ENCODE measurements around the gene VSIG2. TPM values are rescaled to one million over a fixed set of nuclear protein-coding genes. Genes with fewer than 3 reads are reported as not detected.
"Not testable (repeated sequence)": the region's sequence is repeated elsewhere in the genome, so short reads cannot be mapped to it uniquely, and the experiment has no call there.

The VSIG2 gene
- polyA plus RNA-seq (2013, experiment 1 of 2; ENCODE audit: insufficient read length) = 0.10 TPM
- polyA plus RNA-seq (2013, experiment 2 of 2; ENCODE audit: insufficient read length) = 0.11 TPM

GRCh38 chr11:124751741-124752470, at the start of gene VSIG2:
TSS of gene VSIG2 (minus strand) at chr11:124752255. CDS start at chr11:124752137, 118 bp downstream.
- no peak for DNase-seq

GRCh38 chr11:124801014-124801413, 49.0 kb upstream of the VSIG2 start:
- DNase-seq = peak; percentile 59

GRCh38 chr11:124800226-124800929, 48.3 kb upstream of the VSIG2 start, which contains the start of gene MSANTD2:
TSS of gene MSANTD2 (minus strand) at chr11:124800406. CDS start at chr11:124800380, 26 bp downstream.
- peak; percentile 84 for DNase-seq

- DNase-seq = peak; percentile 26
Observed at GRCh38 chr11:124799348-124800225, 47.5 kb upstream of the VSIG2 start.

- DNase-seq = peak; percentile 69
Observed at GRCh38 chr11:124798991-124799347, 46.9 kb upstream of the VSIG2 start.

GRCh38 chr11:124796312-124796711, 44.3 kb upstream of the VSIG2 start:
- no peak for DNase-seq

- DNase-seq = peak; percentile 61
Observed at GRCh38 chr11:124793466-124794278, 41.6 kb upstream of the VSIG2 start.

- no peak for DNase-seq
Observed at GRCh38 chr11:124791626-124792341, 39.7 kb upstream of the VSIG2 start.

- DNase-seq = no peak
Observed at GRCh38 chr11:124788521-124788920, 36.5 kb upstream of the VSIG2 start.

- DNase-seq = no peak
Observed at GRCh38 chr11:124784051-124784450, 32.0 kb upstream of the VSIG2 start.

- no peak for DNase-seq
Observed at GRCh38 chr11:124783002-124783401, 30.9 kb upstream of the VSIG2 start.

GRCh38 chr11:124779568-124779967, 27.5 kb upstream of the VSIG2 start:
- DNase-seq = no peak

- no peak for DNase-seq
Observed at GRCh38 chr11:124778281-124778680, 26.2 kb upstream of the VSIG2 start.

GRCh38 chr11:124776865-124777645, 25.0 kb upstream of the VSIG2 start:
- DNase-seq = no peak

GRCh38 chr11:124770959-124771358, 18.9 kb upstream of the VSIG2 start:
- not testable (repeated sequence) for DNase-seq

GRCh38 chr11:124769806-124770774, 18.0 kb upstream of the VSIG2 start:
- peak; percentile 82 for DNase-seq

GRCh38 chr11:124768914-124769313, 16.9 kb upstream of the VSIG2 start:
- DNase-seq = no peak

GRCh38 chr11:124766156-124766555, 14.1 kb upstream of the VSIG2 start:
- DNase-seq = no peak
